ENCODE data around the gene C20orf144.

- TF ChIP-seq CTCF (conservative IDR thresholded peaks at IDR 0.05; ENCODE audit: low read length): no peak
- TF ChIP-seq EZH2phosphoT487 (IDR thresholded peaks at IDR 0.05; ENCODE audit: borderline replicate concordance, low read depth, low read length): no peak
These were observed 22.6 kb downstream of the C20orf144 start for GRCh38 chr20:33684533-33685327.
